Activated CD4-positive, alpha-beta T cell treated with anti-CD3 and anti-CD28 coated beads for 48 hours (primary cell): Measurements from ENCODE around the gene GPR68.
"Not testable (repeated sequence)": the region's sequence is repeated elsewhere in the genome, so short reads cannot be mapped to it uniquely, and the experiment has no call there.

Experiments
- DNase-seq: peaks from one replicate; pipeline ENCODE4 v3.0.0-alpha.2; 2020

GPR68 gene

GRCh38 chr14:91228112-91229004, 16.1 kb downstream of the GPR68 start:
- DNase-seq, result peak; percentile 93

- peak; percentile 46 for DNase-seq
Measured at GRCh38 chr14:91227183-91227628, 17.3 kb downstream of the GPR68 start.

- DNase-seq, result not testable (repeated sequence)
Measured at GRCh38 chr14:91226360-91226759, 18.1 kb downstream of the GPR68 start.

- DNase-seq, result no peak
Measured at GRCh38 chr14:91225025-91225424, 19.5 kb downstream of the GPR68 start.

GRCh38 chr14:91223028-91223783, 21.3 kb downstream of the GPR68 start:
- peak; percentile 37 for DNase-seq

GRCh38 chr14:91221270-91221669, 23.2 kb downstream of the GPR68 start:
- DNase-seq, result no peak

GRCh38 chr14:91220581-91221000, 23.9 kb downstream of the GPR68 start:
- no peak for DNase-seq

GRCh38 chr14:91219517-91220389, 24.8 kb downstream of the GPR68 start:
- no peak for DNase-seq

GRCh38 chr14:91218014-91218413, 26.5 kb downstream of the GPR68 start:
- no peak for DNase-seq

GRCh38 chr14:91216731-91217226, 27.7 kb downstream of the GPR68 start:
- no peak for DNase-seq

GRCh38 chr14:91215381-91215780, 29.1 kb downstream of the GPR68 start:
- no peak for DNase-seq

GRCh38 chr14:91214306-91214705, 30.2 kb downstream of the GPR68 start:
- DNase-seq, result no peak

- DNase-seq, result no peak
Measured at GRCh38 chr14:91211017-91211416, 33.5 kb downstream of the GPR68 start.

- DNase-seq, result no peak
Measured at GRCh38 chr14:91207008-91207407, 37.5 kb downstream of the GPR68 start.

GRCh38 chr14:91205459-91205858, 39.0 kb downstream of the GPR68 start:
- DNase-seq, result no peak

- DNase-seq, result no peak
Measured at GRCh38 chr14:91204657-91205056, 39.8 kb downstream of the GPR68 start.

GRCh38 chr14:91202234-91202974, 42.1 kb downstream of the GPR68 start:
- no peak for DNase-seq

GRCh38 chr14:91200802-91201201, 43.7 kb downstream of the GPR68 start:
- not testable (repeated sequence) for DNase-seq

GRCh38 chr14:91197631-91198030, 46.9 kb downstream of the GPR68 start:
- no peak for DNase-seq

- no peak for DNase-seq
Measured at GRCh38 chr14:91195881-91196280, 48.6 kb downstream of the GPR68 start.

GRCh38 chr14:91193069-91193468, 51.4 kb downstream of the GPR68 start:
- no peak for DNase-seq

- DNase-seq, result no peak
Measured at GRCh38 chr14:91190853-91191252, 53.7 kb downstream of the GPR68 start.
